ENCODE data around the gene AP3B1. TPM values are rescaled to one million over a fixed set of nuclear protein-coding genes. Genes with fewer than 3 reads are reported as not detected.

Gene AP3B1
- total RNA-seq, 1 donor from 2014 or later = 105 TPM

- Mint-ChIP-seq H3K4me1 (peaks cover 61% of the 10 kb centered on the region), H3K9me3 (no peaks in the 10 kb centered on the region), H3K4me3 (no peak overlapping the region), H3K27ac (no peak overlapping the region), H3K36me3 (peaks cover 16% of the 10 kb centered on the region), H3K27me3 (ENCODE audit: insufficient read depth, low read depth) (peaks cover 20% of the 10 kb centered on the region)
- H3K4me1 ChIP-seq = peaks cover 70% of the 10 kb centered on the region
- H4K20me1 ChIP-seq (ENCODE audit: low read depth) = peaks cover 44% of the 10 kb centered on the region
- H2AFZ ChIP-seq (replicated peaks) = no peak overlapping the region
- H3K4me2 ChIP-seq = no peak overlapping the region
- H3K4me3 ChIP-seq = no peak overlapping the region
- TF ChIP-seq CTCF (IDR thresholded peaks at IDR 0.05) (no peak), EZH2 (IDR thresholded peaks at IDR 0.05) (no peak), EZH2phosphoT487 (IDR thresholded peaks at IDR 0.05) (no peak)
- H3K27me3 ChIP-seq = no peaks in the 10 kb centered on the region
- no peak overlapping the region for H3K27ac ChIP-seq
- no peaks in the 10 kb centered on the region for H3K9me3 ChIP-seq (ENCODE audit: low read depth)
- no peaks in the 10 kb centered on the region for H3K36me3 ChIP-seq
- no peak overlapping the region for H3K9ac ChIP-seq
- H3K79me2 ChIP-seq (ENCODE audit: low read depth) = no peaks in the 10 kb centered on the region
- DNase-seq (ENCODE audit: low spot score) = no peak
- peaks cover 40% of the 10 kb centered on the region for H3F3A ChIP-seq (ENCODE audit: low read depth)
These were observed 299.6 kb downstream of the AP3B1 start for GRCh38 chr5:77994943-77995342.

- Mint-ChIP-seq H3K36me3 (peaks cover 10% of the 10 kb centered on the region), H3K4me3 (no peak overlapping the region), H3K4me1 (peaks cover 58% of the 10 kb centered on the region), H3K27me3 (ENCODE audit: insufficient read depth, low read depth) (peaks cover 20% of the 10 kb centered on the region), H3K27ac (no peak overlapping the region), H3K9me3 (no peaks in the 10 kb centered on the region)
- H3K27ac ChIP-seq = no peak overlapping the region
- DNase-seq (ENCODE audit: low spot score) = peak; percentile 55
- no peak overlapping the region for H3K9ac ChIP-seq
- peaks cover 63% of the 10 kb centered on the region for H3K4me1 ChIP-seq
- peak overlapping the region; percentile 17 for H3K4me3 ChIP-seq
- H2AFZ ChIP-seq (replicated peaks) = no peak overlapping the region
- H4K20me1 ChIP-seq (ENCODE audit: low read depth) = peaks cover 35% of the 10 kb centered on the region
- no peaks in the 10 kb centered on the region for H3K9me3 ChIP-seq (ENCODE audit: low read depth)
- H3F3A ChIP-seq (ENCODE audit: low read depth) = peaks cover 31% of the 10 kb centered on the region
- H3K4me2 ChIP-seq = peak overlapping the region; percentile 64
- no peaks in the 10 kb centered on the region for H3K36me3 ChIP-seq
- no peak for TF ChIP-seq CTCF (IDR thresholded peaks at IDR 0.05)
- no peak for TF ChIP-seq EZH2phosphoT487 (IDR thresholded peaks at IDR 0.05)
- TF ChIP-seq EZH2 (IDR thresholded peaks at IDR 0.05) = no peak
- H3K79me2 ChIP-seq (ENCODE audit: low read depth) = no peaks in the 10 kb centered on the region
- no peaks in the 10 kb centered on the region for H3K27me3 ChIP-seq
These were observed 300.6 kb downstream of the AP3B1 start for GRCh38 chr5:77993855-77994318.

GRCh38 chr5:77993141-77993854 lies 301.2 kb downstream of the AP3B1 start:
- peaks cover 58% of the 10 kb centered on the region for H3K4me1 ChIP-seq
- H3K27ac ChIP-seq = no peak overlapping the region
- peak overlapping the region; percentile 34 for H3K27ac Mint-ChIP-seq
- TF ChIP-seq EZH2phosphoT487 (IDR thresholded peaks at IDR 0.05) = no peak
- TF ChIP-seq EZH2 (IDR thresholded peaks at IDR 0.05) = no peak
- TF ChIP-seq CTCF (IDR thresholded peaks at IDR 0.05) = no peak
- H3K36me3 ChIP-seq = no peaks in the 10 kb centered on the region
- H3K9me3 Mint-ChIP-seq = no peaks in the 10 kb centered on the region
- H3K79me2 ChIP-seq (ENCODE audit: low read depth) = no peaks in the 10 kb centered on the region
- H3K9ac ChIP-seq = no peak overlapping the region
- H3K36me3 Mint-ChIP-seq = peaks cover 9% of the 10 kb centered on the region
- peaks cover 31% of the 10 kb centered on the region for H3F3A ChIP-seq (ENCODE audit: low read depth)
- peaks cover 58% of the 10 kb centered on the region for H3K4me1 Mint-ChIP-seq
- H3K9me3 ChIP-seq (ENCODE audit: low read depth) = no peaks in the 10 kb centered on the region
- peaks cover 20% of the 10 kb centered on the region for H3K27me3 Mint-ChIP-seq (ENCODE audit: insufficient read depth, low read depth)
- peaks cover 31% of the 10 kb centered on the region for H4K20me1 ChIP-seq (ENCODE audit: low read depth)
- H2AFZ ChIP-seq (replicated peaks) = no peak overlapping the region
- H3K4me2 ChIP-seq = peak overlapping the region; percentile 64
- no peaks in the 10 kb centered on the region for H3K27me3 ChIP-seq
- DNase-seq (ENCODE audit: low spot score) = no peak
- peak overlapping the region; percentile 17 for H3K4me3 ChIP-seq
- no peak overlapping the region for H3K4me3 Mint-ChIP-seq
